HepG2 (cell line): ENCODE data around the gene GCH1. TPM values are rescaled to one million over a fixed set of nuclear protein-coding genes. Genes with fewer than 3 reads are reported as not detected.

Experiments used
- ATAC-seq: fragments of 200-7000 bp; cut with Tn5 transposase; 3 replicates; pipeline ENCODE4 v1.9.1; 2020; ENCODE audit warnings: mild to moderate bottlenecking, moderate library complexity
- BruUV-seq: library from RNA; stranded (reverse); fragments of 400-500 nt; replicated peaks from 2 replicates; lab custom pipeline; 2021; lab: Mats Ljungman, UMichigan
- CTCF ChIA-PET: fragments of 300-600 bp; formaldehyde crosslinking; extraction: SDS; loops from one replicate; lab custom pipeline; 2021; ENCODE audit warnings: low total read pairs, inconsistent platforms, low intra/inter-chr PET ratio; lab: Yijun Ruan, JAX
- POLR2A ChIA-PET: fragments of 350-600 bp; sonication (Branson Sonifier 250); formaldehyde crosslinking; loops from one replicate; lab custom pipeline; 2020; ENCODE audit warnings: antibody characterized with exemption, inconsistent platforms; lab: Yijun Ruan, JAX
- DNase-seq: peaks from one replicate; pipeline ENCODE4 v3.0.0-alpha.2; 2015; ENCODE audit warnings: low spot score
- FAIRE-seq: peaks from 3 replicates; lab custom pipeline; 2011; peaks lifted over from hg19 to GRCh38; lab: Jason Lieb, UNC
- H2AFZ ChIP-seq: one replicate; pipeline ENCODE4 v1.6.1; 2011; ENCODE audit warnings: low read length, inconsistent platforms
- H3K27ac ChIP-seq: fragments of 300-600 bp; 3 replicates; pipeline ENCODE4 v1.8.0; 2011; ENCODE audit warnings: mixed run types, mild to moderate bottlenecking, mixed read lengths, low read length, inconsistent platforms; ENCODE audit not compliant: insufficient read depth; ENCODE audit errors: extremely low read length
- H3K27me3 ChIP-seq, 2 experiments: fragments of 200-600 bp in 1 of 2; 2 replicates in 1 of 2; 3 replicates in 1 of 2; pipeline versions ENCODE4 v1.6.0 to v1.8.0; 2011; ENCODE audit warnings: low read length in 2 of 2, mild to moderate bottlenecking in 2 of 2, moderate library complexity in 2 of 2, inconsistent platforms in 1 of 2; ENCODE audit not compliant: insufficient read depth in 2 of 2, control insufficient read depth in 1 of 2
- H3K36me3 ChIP-seq, 2 experiments: fragments of 200-600 bp in 1 of 2; replicated peaks in 1 of 2; 2 replicates in 1 of 2; 3 replicates in 1 of 2; pipeline versions ENCODE4 v1.5.1 to v1.8.0; 2011; ENCODE audit warnings: low read length in 2 of 2, inconsistent platforms in 1 of 2; ENCODE audit not compliant: insufficient read depth in 2 of 2, control insufficient read depth in 1 of 2
- H3K4me1 ChIP-seq: 2 replicates; pipeline ENCODE4 v1.5.1; 2012; ENCODE audit warnings: low read length, inconsistent platforms; ENCODE audit not compliant: insufficient read depth
- H3K4me2 ChIP-seq: 2 replicates; pipeline ENCODE4 v1.6.0; 2011; ENCODE audit warnings: low read depth, low read length, inconsistent platforms
- H3K4me3 ChIP-seq, 3 experiments: fragments of 200-600 bp in 1 of 3; sonication (generic), shearing (Covaris generic) in 1 of 3; replicated peaks in 1 of 3; 2 replicates each; pipeline ENCODE4 v1.5.1; 2011 to 2016; ENCODE audit warnings: low read length in 3 of 3, inconsistent platforms in 2 of 3, low read depth in 2 of 3, mild to moderate bottlenecking in 2 of 3, control low read depth in 1 of 3, mixed read lengths in 1 of 3; ENCODE audit not compliant: insufficient read depth in 1 of 3
- H3K79me2 ChIP-seq: one replicate; pipeline ENCODE4 v1.6.1; 2011; ENCODE audit warnings: low read length, inconsistent platforms; ENCODE audit not compliant: insufficient read depth
- H3K9ac ChIP-seq: 2 replicates; pipeline ENCODE4 v1.6.0; 2011; ENCODE audit warnings: mild to moderate bottlenecking, low read depth, low read length, inconsistent platforms; ENCODE audit not compliant: insufficient read depth
- H3K9me3 ChIP-seq: 2 replicates; pipeline ENCODE4 v1.5.1; 2012; ENCODE audit warnings: mild to moderate bottlenecking, low read length
- H4K20me1 ChIP-seq: 2 replicates; pipeline ENCODE4 v1.6.0; 2011; ENCODE audit warnings: inconsistent platforms, mild to moderate bottlenecking, low read length, moderate library complexity; ENCODE audit not compliant: insufficient read depth
- CHD2 ChIP-seq: IDR thresholded peaks from 2 replicates; pipeline ENCODE4 v1.6.1; 2011; ENCODE audit warnings: low read depth, low read length, improper control_type of control experiment
- MYPOP ChIP-seq: sonication (generic); formaldehyde crosslinking; IDR thresholded peaks from 2 replicates; pipeline ENCODE4 v1.8.1; 2023; ENCODE audit warnings: mild to moderate bottlenecking, moderate library complexity, missing genetic modification reagents
- TFAP4 ChIP-seq: sonication (generic); IDR thresholded peaks from 2 replicates; pipeline ENCODE4 v1.6.1; 2016; ENCODE audit warnings: low read depth, borderline replicate concordance
- ZNF20 ChIP-seq: sonication (generic); formaldehyde crosslinking; IDR thresholded peaks from 2 replicates; pipeline ENCODE4 v1.4.0; 2020; ENCODE audit warnings: mild to moderate bottlenecking, moderate library complexity, missing genetic modification reagents
- ZNF556 ChIP-seq: sonication (generic); formaldehyde crosslinking; IDR thresholded peaks from 2 replicates; pipeline ENCODE4 v1.4.0; 2020; ENCODE audit warnings: mild to moderate bottlenecking, missing genetic modification reagents, borderline replicate concordance
- ZNF670 ChIP-seq: sonication (generic); formaldehyde crosslinking; IDR thresholded peaks from 2 replicates; pipeline ENCODE4 v1.8.0; 2022; ENCODE audit warnings: mild to moderate bottlenecking, missing genetic modification reagents, borderline replicate concordance
- ZNF788 ChIP-seq: sonication (generic); formaldehyde crosslinking; IDR thresholded peaks from 2 replicates; pipeline ENCODE4 v1.5.0; 2020; ENCODE audit warnings: mild to moderate bottlenecking, missing genetic modification reagents, borderline replicate concordance
- ZNF790 ChIP-seq: sonication (generic); formaldehyde crosslinking; IDR thresholded peaks from 2 replicates; pipeline ENCODE4 v1.8.0; 2022; ENCODE audit warnings: missing genetic modification reagents, mild to moderate bottlenecking, borderline replicate concordance
- WGBS: methylation state at CpG from one replicate; pipeline ENCODE4 v1.1.6; 2017; ENCODE audit warnings: low lambda C conversion rate; 5-methylcytosine and 5-hydroxymethylcytosine counted together
- in situ Hi-C: cut with HindIII; loops from 2 replicates; pipeline ENCODE4 v1.10.0; 2017; ENCODE audit warnings: low pct_unique_long_range_greater_than_20kb; ENCODE audit not compliant: extremely low pct_ligation_motif_present
- intact Hi-C: fragments of 100-400 bp; cut with micrococcal nuclease; formaldehyde crosslinking; loops from one replicate; pipeline ENCODE4 v1.10.0; 2022; ENCODE audit not compliant: unreplicated experiment
- polyA plus RNA-seq, 8 experiments: library from polyadenylated mRNA; depleted of rRNA in 3 of 8; stranded (reverse) in 7 of 8; unstranded in 1 of 8; fragments of >200 nt; fragmentation: Illumina TruSeq in 4 of 8; extraction: Trizol in 4 of 8; gene quantifications; 2 replicates each; pipeline versions ENCODE4 v1.2.1 to v1.2.3, GENCODE V29; 2011 to 2016; ENCODE audit warnings: low read depth in 4 of 8, missing spikeins in 1 of 8, mixed read lengths in 1 of 8; ENCODE audit not compliant: insufficient read depth in 1 of 8
- total RNA-seq, 5 experiments: library from RNA; depleted of rRNA; stranded (reverse); fragments of >200 nt; fragmentation: Illumina TruSeq; extraction: Trizol; gene quantifications; 2 replicates each; pipeline ENCODE4 v1.2.3, GENCODE V29; 2016; ENCODE audit warnings: low read depth in 1 of 5

Gene GCH1
- total and polyA plus RNA-seq, 2 of the 13 experiments (the other 11 are each of a cell fraction or from before 2014, with no cell fraction given) = 15.0 to 25.2 TPM

GRCh38 chr14:54947230-54947629 is 44.6 kb upstream of the GCH1 start:
- intact Hi-C loops (no loop called here), in situ Hi-C loops (no loop called here)
- POLR2A ChIA-PET = no interaction called here
- Histone ChIP-seq H3K27me3 (no peaks in the 10 kb centered on the region), H3K4me2 (no peak overlapping the region), H3K36me3 (no peaks in the 10 kb centered on the region), H3K9me3 (no peaks in the 10 kb centered on the region), H3K9ac (no peak overlapping the region), H3K4me1 (peaks cover 19% of the 10 kb centered on the region), H3K79me2 (no peaks in the 10 kb centered on the region), H2AFZ (no peak overlapping the region), H3K4me3 (no peak overlapping the region), H3K27ac (no peak overlapping the region), H4K20me1 (no peaks in the 10 kb centered on the region)
- FAIRE-seq (no peak), DNase-seq (no peak), ATAC-seq (no peak)
- BruUV-seq = no TSS peak
- WGBS = 95% methylated on average over 3 of the region's 3 CpGs
- CTCF ChIA-PET = no interaction called here
- no peak for TF ChIP-seq CHD2
- TF ChIP-seq MYPOP (CRISPR knock-in tag) = no peak
- no peak for TF ChIP-seq ZNF670
- no peak for TF ChIP-seq TFAP4
- no peak for TF ChIP-seq ZNF556 (CRISPR knock-in tag)
- TF ChIP-seq ZNF788 (CRISPR knock-in tag) = no peak
- TF ChIP-seq ZNF20 (CRISPR knock-in tag) = no peak
- no peak for TF ChIP-seq ZNF790 (CRISPR knock-in tag)
